Ishikawa (cell line): Measurements from ENCODE around the gene TJAP1.

ENCODE experiments used
- CEBPB ChIP-seq: IDR thresholded peaks from 2 replicates; pipeline ENCODE4 v1.6.1; 2012
- EP300 ChIP-seq: IDR thresholded peaks from 2 replicates; pipeline ENCODE4 v1.6.1; 2012; ENCODE audit warnings: borderline replicate concordance
- FOXM1 ChIP-seq: IDR thresholded peaks from 2 replicates; pipeline ENCODE4 v1.6.1; 2012; ENCODE audit warnings: low read depth, borderline replicate concordance
- MAX ChIP-seq: IDR thresholded peaks from 2 replicates; pipeline ENCODE4 v1.6.1; 2012
- RAD21 ChIP-seq: IDR thresholded peaks from 2 replicates; pipeline ENCODE4 v1.6.1; 2012; ENCODE audit warnings: low read depth
- REST ChIP-seq: IDR thresholded peaks from 2 replicates; pipeline ENCODE4 v1.6.1; 2012; ENCODE audit warnings: low read depth, mild to moderate bottlenecking
- TAF1 ChIP-seq: IDR thresholded peaks from 2 replicates; pipeline ENCODE4 v1.6.1; 2012; ENCODE audit warnings: low read depth, mild to moderate bottlenecking
- YY1 ChIP-seq: IDR thresholded peaks from 2 replicates; pipeline ENCODE4 v1.6.1; 2012; ENCODE audit warnings: low read depth

GRCh38 chr6:43509984-43510826 is 32.8 kb downstream of the TJAP1 start, which contains the start of gene LRRC73:
- TF ChIP-seq MAX (no peak), REST (no peak), RAD21 (no peak), FOXM1 (no peak), EP300 (no peak), YY1 (no peak; the same call in 1 of the 2 replicates), TAF1 (peak; percentile 21; the same call in 1 of the 2 replicates), CEBPB (no peak)
